Activated CD4-positive, alpha-beta memory T cell treated with anti-CD3 and anti-CD28 coated beads for 36 hours (primary cell): ENCODE data around the gene LY6G5B. TPM values are rescaled to one million over a fixed set of nuclear protein-coding genes. Genes with fewer than 3 reads are reported as not detected.

Source experiments
- CTCF ChIA-PET: fragments of 350-600 bp; sonication (Branson Sonifier 250); formaldehyde crosslinking; loops from one replicate; lab custom pipeline; 2021; ENCODE audit warnings: antibody characterized with exemption, inconsistent platforms; lab: Charles Lee
- POLR2A ChIA-PET: fragments of 350-600 bp; sonication (Branson Sonifier 250); formaldehyde crosslinking; loops from one replicate; lab custom pipeline; 2021; ENCODE audit warnings: antibody characterized with exemption; lab: Charles Lee
- DNase-seq: peaks from one replicate; pipeline ENCODE4 v3.0.0-alpha.2; 2020
- H3K27ac Mint-ChIP-seq: one replicate; pipeline ENCODE4 v1.8.0; 2021; ENCODE audit warnings: mixed read lengths
- H3K27me3 Mint-ChIP-seq: one replicate; pipeline ENCODE4 v1.8.0; 2021; ENCODE audit warnings: mixed read lengths
- H3K36me3 Mint-ChIP-seq: one replicate; pipeline ENCODE4 v1.8.0; 2021; ENCODE audit warnings: mixed read lengths
- H3K4me1 Mint-ChIP-seq: one replicate; pipeline ENCODE4 v1.8.0; 2021; ENCODE audit warnings: low read depth, mixed read lengths
- H3K4me3 Mint-ChIP-seq: one replicate; pipeline ENCODE4 v1.8.0; 2021; ENCODE audit warnings: mild to moderate bottlenecking, mixed read lengths
- H3K9me3 Mint-ChIP-seq: one replicate; pipeline ENCODE4 v1.8.0; 2021; ENCODE audit warnings: mixed read lengths
- intact Hi-C: fragments of 100-400 bp; cut with micrococcal nuclease; formaldehyde crosslinking; loops from one replicate; pipeline ENCODE4 v1.15.1; 2023
- total RNA-seq, 2 experiments: library from RNA; stranded (reverse); gene quantifications; one replicate each; pipeline ENCODE4 v1.2.3, GENCODE V29; 2021

The LY6G5B gene, protein sequence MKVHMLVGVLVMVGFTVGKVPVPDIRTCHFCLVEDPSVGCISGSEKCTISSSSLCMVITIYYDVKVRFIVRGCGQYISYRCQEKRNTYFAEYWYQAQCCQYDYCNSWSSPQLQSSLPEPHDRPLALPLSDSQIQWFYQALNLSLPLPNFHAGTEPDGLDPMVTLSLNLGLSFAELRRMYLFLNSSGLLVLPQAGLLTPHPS
- 10 to 100 TPM in 1 of 2 experiments, 1 to 10 TPM in 1; 9.2 to 11.6 TPM for total RNA-seq

DNA sequence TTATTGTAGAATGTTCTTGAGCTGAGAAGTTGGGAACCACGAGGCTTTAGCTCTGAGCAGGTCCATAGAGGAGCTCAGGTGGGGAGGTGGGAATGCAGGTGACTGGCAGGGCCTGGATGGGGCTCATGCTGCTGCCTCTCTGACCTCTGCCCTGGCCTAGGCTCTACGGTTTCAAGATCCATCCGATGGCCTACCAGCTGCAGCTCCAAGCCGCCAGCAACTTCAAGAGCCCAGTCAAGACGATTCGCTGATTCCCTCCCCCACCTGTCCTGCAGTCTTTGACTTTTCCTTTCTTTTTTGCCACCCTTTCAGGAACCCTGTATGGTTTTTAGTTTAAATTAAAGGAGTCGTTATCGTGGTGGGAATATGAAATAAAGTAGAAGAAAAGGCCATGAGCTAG, at the start of gene LY6G5B:
LY6G5B (plus strand) TSS at position 301 of the 400 bp plus-strand sequence. CDS start 975 bp downstream, outside the sequence.
- Mint-ChIP-seq H3K4me3 (no peak within 1 kb of the TSS), H3K36me3 (peaks cover 52% of the 10 kb centered on the region), H3K27me3 (no peaks in the 10 kb centered on the region), H3K27ac (peak within 1 kb of the TSS; percentile 11), H3K9me3 (no peaks in the 10 kb centered on the region), H3K4me1 (peaks cover 31% of the 10 kb centered on the region)
- intact Hi-C loops = no loop called here
- no peak for DNase-seq
- ChIA-PET CTCF (interaction anchor here (0.9 kb wide), 1 partner anchor 11 kb away, joined by 3 read pairs; the partner anchor contains the start of gene LY6G5C), POLR2A (interaction anchor here (0.6 kb wide), 1 partner anchor 45 kb away, joined by 3 read pairs; no protein-coding TSS in a partner anchor)

GRCh38 chr6:31620586-31621319, 49.0 kb upstream of the LY6G5B start, which contains the start of gene PRRC2A:
Gene PRRC2A, plus strand, starts transcription at chr6:31620715. Its CDS starts 2,075 bp downstream, at chr6:31622790.
- Mint-ChIP-seq H3K4me1 (peaks cover 40% of the 10 kb centered on the region), H3K9me3 (no peaks in the 10 kb centered on the region), H3K27me3 (no peaks in the 10 kb centered on the region), H3K36me3 (peaks cover 39% of the 10 kb centered on the region), H3K4me3 (peak within 1 kb of the TSS; percentile 91), H3K27ac (peak within 1 kb of the TSS; percentile 98)
- intact Hi-C loops = loop anchor here (1.0 to 2.0 kb wide), 8 partner anchors 32 to 348 kb away; partner anchors contain the start of genes ATP6V1G2, BAG6, DDX39B and HLA-C
- ChIA-PET CTCF (interaction anchor here (0.8 to 1.3 kb wide), 4 partner anchors 22 to 79 kb away, joined by 3 to 6 read pairs (median 5); partner anchors contain the start of gene DDX39B), POLR2A (interaction anchor here (0.5 to 3.5 kb wide), 9 partner anchors 20 to 351 kb away, joined by 3 to 26 read pairs (median 5); partner anchors contain the start of genes BAG6, CSNK2B, DDX39B and DXO)
- DNase-seq = no peak

DNA sequence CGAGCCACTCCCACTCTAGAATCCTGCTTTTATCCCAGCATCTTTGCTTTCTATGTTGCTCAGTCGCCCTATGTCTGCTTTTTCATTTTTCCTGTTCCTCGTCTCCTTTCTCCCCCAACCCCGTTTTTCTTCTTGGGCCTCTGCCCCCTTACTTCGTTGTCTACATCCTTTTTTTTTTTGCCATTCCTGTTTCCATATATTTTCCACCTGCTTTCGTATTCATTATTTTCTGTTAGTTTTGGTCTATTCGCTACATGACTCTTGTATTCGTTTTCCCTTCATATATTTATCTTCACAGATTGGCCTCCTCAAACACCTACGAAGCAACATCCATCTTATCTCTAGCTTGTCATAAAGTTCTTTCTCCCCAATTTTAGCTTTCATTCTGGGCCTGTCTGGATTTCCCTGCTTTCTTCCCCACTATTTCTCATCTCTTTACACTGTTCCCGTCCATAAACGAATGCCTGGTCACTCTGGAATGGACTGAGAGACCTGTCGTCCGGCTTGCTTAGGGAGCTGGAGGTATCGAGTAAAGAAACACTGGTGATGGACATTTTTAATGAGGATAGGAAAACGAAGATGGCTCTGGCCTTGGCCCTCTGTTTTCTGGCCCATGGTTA, 48.3 kb upstream of the LY6G5B start:
- ChIA-PET POLR2A (interaction anchor here (0.5 to 3.5 kb wide), 9 partner anchors 13 to 350 kb away, joined by 3 to 26 read pairs (median 5); partner anchors contain the start of genes BAG6, CSNK2B, DDX39B and DXO), CTCF (interaction anchor here (0.9 to 1.9 kb wide), 6 partner anchors 21 to 75 kb away, joined by 3 to 9 read pairs (median 5); partner anchors contain the start of genes ATP6V1G2 and NFKBIL1)
- peaks cover 45% of the 10 kb centered on the region for H3K36me3 Mint-ChIP-seq
- no peaks in the 10 kb centered on the region for H3K9me3 Mint-ChIP-seq
- H3K4me1 Mint-ChIP-seq = peaks cover 33% of the 10 kb centered on the region
- no peak for DNase-seq
- H3K27me3 Mint-ChIP-seq = no peaks in the 10 kb centered on the region
- intact Hi-C loops = loop anchor here (2.0 kb wide), 1 partner anchor 53 kb away; no protein-coding TSS in a partner anchor
- peak overlapping the region; percentile 98 for H3K27ac Mint-ChIP-seq
- H3K4me3 Mint-ChIP-seq = peak overlapping the region; percentile 91

GRCh38 chr6:31621991-31622390, 47.8 kb upstream of the LY6G5B start:
- ChIA-PET POLR2A (interaction anchor here (0.7 to 3.5 kb wide), 6 partner anchors 12 to 106 kb away, joined by 3 to 26 read pairs (median 6); partner anchors contain the start of genes BAG6, CSNK2B, GPANK1 and MCCD1), CTCF (interaction anchor here (0.8 to 1.9 kb wide), 9 partner anchors 22 to 76 kb away, joined by 3 to 9 read pairs (median 3); partner anchors contain the start of genes ATP6V1G2, LTB and NFKBIL1)
- no peaks in the 10 kb centered on the region for H3K27me3 Mint-ChIP-seq
- no peak for DNase-seq
- H3K4me1 Mint-ChIP-seq = peaks cover 28% of the 10 kb centered on the region
- peak overlapping the region; percentile 98 for H3K27ac Mint-ChIP-seq
- H3K4me3 Mint-ChIP-seq = peak overlapping the region; percentile 91
- H3K9me3 Mint-ChIP-seq = no peaks in the 10 kb centered on the region
- H3K36me3 Mint-ChIP-seq = peaks cover 47% of the 10 kb centered on the region
- intact Hi-C loops = loop anchor here (2.0 kb wide), 1 partner anchor 53 kb away; no protein-coding TSS in a partner anchor

DNA sequence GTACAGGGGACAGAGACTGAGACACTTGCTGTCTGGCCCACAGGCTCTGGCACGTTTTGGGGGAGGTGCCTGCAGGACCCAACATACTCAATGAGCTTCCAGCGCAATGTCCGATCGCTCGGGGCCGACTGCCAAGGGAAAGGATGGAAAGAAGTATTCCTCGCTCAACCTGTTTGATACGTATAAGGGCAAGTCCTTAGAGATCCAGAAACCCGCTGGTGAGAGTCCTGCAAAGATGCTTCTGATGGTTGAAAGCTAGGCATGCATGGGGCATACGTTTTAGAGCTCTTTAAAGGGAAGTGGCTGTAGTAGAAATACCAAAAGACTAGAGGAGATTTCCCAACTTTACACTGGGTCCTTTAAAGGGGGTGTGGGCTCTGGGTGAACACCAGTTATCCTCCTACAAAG, 47.1 kb upstream of the LY6G5B start:
- H3K27me3 Mint-ChIP-seq = no peaks in the 10 kb centered on the region
- ChIA-PET POLR2A (interaction anchor here (1.1 to 3.5 kb wide), 5 partner anchors 11 to 94 kb away, joined by 3 to 26 read pairs (median 8); partner anchors contain the start of genes BAG6, CSNK2B, GPANK1 and MCCD1), CTCF (interaction anchor here (0.8 to 1.9 kb wide), 7 partner anchors 24 to 81 kb away, joined by 3 to 9 read pairs (median 3); partner anchors contain the start of genes ATP6V1G2, DDX39B, LTB and NFKBIL1)
- DNase-seq = no peak
- H3K4me1 Mint-ChIP-seq = peaks cover 27% of the 10 kb centered on the region
- H3K4me3 Mint-ChIP-seq = peak overlapping the region; percentile 91
- intact Hi-C loops = no loop called here
- H3K36me3 Mint-ChIP-seq = peaks cover 54% of the 10 kb centered on the region
- H3K9me3 Mint-ChIP-seq = no peaks in the 10 kb centered on the region
- H3K27ac Mint-ChIP-seq = peak overlapping the region; percentile 98

GRCh38 chr6:31624070-31624469, 45.7 kb upstream of the LY6G5B start:
- POLR2A ChIA-PET = interaction anchor here (0.5 kb wide), 1 partner anchor 46 kb away, joined by 3 read pairs; the partner anchor contains the start of gene LY6G5B
- Mint-ChIP-seq H3K4me1 (peaks cover 20% of the 10 kb centered on the region), H3K36me3 (peaks cover 64% of the 10 kb centered on the region), H3K4me3 (no peak overlapping the region), H3K9me3 (no peaks in the 10 kb centered on the region), H3K27ac (peak overlapping the region; percentile 31), H3K27me3 (no peaks in the 10 kb centered on the region)
- DNase-seq = no peak
- intact Hi-C loops = no loop called here
- CTCF ChIA-PET = interaction anchor here (1.0 kb wide), 1 partner anchor 72 kb away, joined by 4 read pairs; no protein-coding TSS in a partner anchor

DNA sequence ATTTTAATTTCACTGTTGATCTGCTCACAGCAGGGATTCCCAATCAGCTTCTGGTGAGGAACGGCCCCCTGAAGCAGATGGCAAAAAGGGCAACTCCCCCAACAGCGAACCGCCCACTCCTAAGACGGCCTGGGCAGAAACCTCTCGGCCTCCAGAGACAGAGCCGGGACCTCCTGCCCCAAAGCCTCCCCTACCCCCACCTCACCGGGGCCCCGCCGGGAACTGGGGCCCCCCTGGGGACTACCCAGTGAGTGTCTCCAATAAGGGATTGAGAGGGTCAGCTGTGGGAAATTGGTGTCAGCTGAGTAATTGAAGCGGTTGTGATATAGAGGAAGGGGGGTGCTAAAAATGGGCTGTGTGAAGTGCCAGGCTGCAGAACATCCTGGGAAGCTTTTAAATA, 42.8 kb upstream of the LY6G5B start:
- ChIA-PET POLR2A (interaction anchor here (0.6 to 2.0 kb wide), 6 partner anchors 9 to 229 kb away, joined by 3 to 6 read pairs (median 4); partner anchors contain the start of genes BAG6 and LTB), CTCF (no interaction called here)
- intact Hi-C loops = no loop called here
- Mint-ChIP-seq H3K27ac (no peak overlapping the region), H3K27me3 (no peaks in the 10 kb centered on the region), H3K9me3 (no peaks in the 10 kb centered on the region), H3K4me3 (no peak overlapping the region), H3K36me3 (peaks cover 80% of the 10 kb centered on the region), H3K4me1 (peaks cover 12% of the 10 kb centered on the region)
- DNase-seq = no peak

DNA sequence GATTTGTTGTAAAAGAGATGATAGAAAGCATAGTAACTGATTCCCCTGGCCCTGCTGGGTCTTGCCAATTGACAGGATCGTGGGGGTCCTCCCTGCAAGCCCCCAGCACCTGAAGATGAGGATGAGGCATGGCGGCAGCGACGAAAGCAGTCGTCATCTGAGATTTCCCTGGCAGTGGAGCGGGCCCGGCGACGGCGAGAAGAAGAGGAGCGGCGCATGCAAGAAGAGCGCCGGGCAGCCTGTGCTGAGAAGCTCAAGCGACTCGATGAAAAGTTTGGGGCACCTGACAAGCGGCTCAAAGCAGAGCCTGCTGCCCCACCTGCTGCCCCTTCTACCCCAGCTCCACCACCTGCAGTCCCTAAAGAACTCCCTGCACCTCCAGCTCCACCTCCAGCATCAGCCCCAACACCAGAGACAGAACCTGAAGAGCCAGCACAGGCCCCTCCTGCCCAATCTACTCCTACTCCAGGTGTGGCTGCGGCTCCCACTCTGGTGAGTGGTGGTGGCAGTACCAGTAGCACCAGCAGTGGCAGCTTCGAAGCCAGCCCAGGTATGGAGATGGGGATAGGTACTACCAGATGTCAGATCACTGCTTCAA, 42.0 kb upstream of the LY6G5B start:
- Mint-ChIP-seq H3K27me3 (no peaks in the 10 kb centered on the region), H3K36me3 (peaks cover 80% of the 10 kb centered on the region), H3K4me1 (peaks cover 4% of the 10 kb centered on the region), H3K9me3 (no peaks in the 10 kb centered on the region), H3K27ac (no peak overlapping the region), H3K4me3 (no peak overlapping the region)
- DNase-seq = no peak
- POLR2A ChIA-PET = interaction anchor here (0.7 to 1.5 kb wide), 3 partner anchors 17 to 110 kb away, joined by 3 to 4 read pairs (median 4); partner anchors contain the start of gene BAG6
- intact Hi-C loops = no loop called here
- CTCF ChIA-PET = no interaction called here

DNA sequence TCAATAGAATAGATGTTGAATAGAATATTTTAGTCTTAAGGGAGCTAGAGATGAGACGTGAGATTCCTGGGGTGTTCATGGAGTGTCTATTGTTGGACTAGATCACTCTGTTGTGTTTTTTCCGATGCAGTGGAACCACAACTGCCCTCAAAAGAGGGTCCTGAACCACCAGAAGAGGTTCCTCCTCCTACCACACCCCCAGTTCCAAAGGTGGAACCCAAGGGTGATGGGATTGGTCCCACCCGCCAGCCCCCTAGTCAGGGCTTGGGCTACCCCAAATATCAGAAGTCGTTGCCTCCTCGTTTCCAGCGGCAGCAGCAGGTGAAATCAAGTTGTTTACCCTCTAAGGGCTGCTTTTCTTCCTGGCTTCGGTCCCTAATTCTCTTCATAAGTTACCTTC, 40.8 kb upstream of the LY6G5B start:
- H3K4me1 Mint-ChIP-seq = no peaks in the 10 kb centered on the region
- ChIA-PET POLR2A (interaction anchor here (0.6 kb wide), 1 partner anchor 91 kb away, joined by 3 read pairs; no protein-coding TSS in a partner anchor), CTCF (no interaction called here)
- no peak overlapping the region for H3K4me3 Mint-ChIP-seq
- no peak for DNase-seq
- H3K36me3 Mint-ChIP-seq = peaks cover 78% of the 10 kb centered on the region
- intact Hi-C loops = no loop called here
- no peaks in the 10 kb centered on the region for H3K27me3 Mint-ChIP-seq
- no peak overlapping the region for H3K27ac Mint-ChIP-seq
- no peaks in the 10 kb centered on the region for H3K9me3 Mint-ChIP-seq

DNA sequence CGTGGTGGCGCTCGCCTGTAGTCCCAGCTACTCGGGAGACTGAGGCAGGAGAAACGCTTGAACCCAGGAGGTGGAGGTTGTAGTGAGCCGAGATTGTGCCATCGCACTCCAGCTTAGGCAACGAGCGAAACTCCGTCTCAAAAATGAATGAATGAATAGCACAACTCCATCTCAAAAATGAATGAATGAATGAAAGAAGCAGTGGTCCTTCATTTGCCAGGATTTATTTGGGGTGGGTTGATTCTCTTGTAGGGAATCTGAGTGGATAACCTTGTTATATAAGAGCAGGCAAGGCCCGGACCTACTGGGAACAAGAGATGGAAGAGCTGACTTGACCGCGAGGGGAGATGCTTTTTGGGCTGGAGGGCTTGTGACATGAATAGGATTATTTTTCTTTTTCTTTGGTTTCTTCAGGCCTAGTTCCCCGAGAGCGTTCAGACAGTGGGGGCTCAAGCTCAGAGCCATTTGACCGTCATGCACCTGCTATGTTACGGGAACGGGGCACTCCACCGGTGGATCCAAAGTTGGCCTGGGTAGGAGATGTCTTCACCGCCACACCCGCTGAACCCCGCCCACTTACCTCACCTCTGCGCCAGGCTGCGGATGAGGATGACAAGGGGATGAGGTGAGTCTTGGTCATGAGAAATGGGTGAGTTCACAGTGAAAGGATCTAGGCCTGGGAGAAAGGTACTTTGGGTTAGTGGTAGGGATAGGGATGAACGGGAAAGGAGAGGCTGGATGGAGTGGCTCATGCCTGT, 39.4 kb upstream of the LY6G5B start:
- intact Hi-C loops = no loop called here
- Mint-ChIP-seq H3K4me3 (no peak overlapping the region), H3K9me3 (no peaks in the 10 kb centered on the region), H3K4me1 (no peaks in the 10 kb centered on the region), H3K36me3 (peaks cover 74% of the 10 kb centered on the region), H3K27ac (no peak overlapping the region), H3K27me3 (no peaks in the 10 kb centered on the region)
- POLR2A ChIA-PET = no interaction called here
- CTCF ChIA-PET = no interaction called here
- DNase-seq = no peak
